ENCODE data around the gene ACKR4.
"Not testable (repeated sequence)": the region's sequence is repeated elsewhere in the genome, so short reads cannot be mapped to it uniquely, and the experiment has no call there.

ACKR4 gene

GRCh38 chr3:132569153-132569552, 27.9 kb upstream of the ACKR4 start:
- H3K9me3 Mint-ChIP-seq: no peaks in the 10 kb centered on the region
- DNase-seq: no peak
- CTCF ChIA-PET: no interaction called here
- no peak overlapping the region for H3K4me3 Mint-ChIP-seq
- H3K27ac Mint-ChIP-seq: no peak overlapping the region
- peaks cover 1% of the 10 kb centered on the region for H3K36me3 Mint-ChIP-seq
- H3K4me1 Mint-ChIP-seq: no peaks in the 10 kb centered on the region
- no peaks in the 10 kb centered on the region for H3K27me3 Mint-ChIP-seq

GRCh38 chr3:132569580-132569979, 27.5 kb upstream of the ACKR4 start:
- Mint-ChIP-seq H3K27me3 (no peaks in the 10 kb centered on the region), H3K4me3 (no peak overlapping the region), H3K27ac (no peak overlapping the region), H3K4me1 (no peaks in the 10 kb centered on the region), H3K36me3 (peaks cover 1% of the 10 kb centered on the region), H3K9me3 (no peaks in the 10 kb centered on the region)
- DNase-seq: no peak
- CTCF ChIA-PET: no interaction called here

GRCh38 chr3:132570016-132570415, 27.1 kb upstream of the ACKR4 start:
- Mint-ChIP-seq H3K9me3 (no peaks in the 10 kb centered on the region), H3K27me3 (no peaks in the 10 kb centered on the region), H3K4me1 (no peaks in the 10 kb centered on the region), H3K4me3 (no peak overlapping the region), H3K36me3 (peaks cover 1% of the 10 kb centered on the region), H3K27ac (no peak overlapping the region)
- DNase-seq: no peak
- CTCF ChIA-PET: no interaction called here

GRCh38 chr3:132573797-132574211, 23.3 kb upstream of the ACKR4 start:
- Mint-ChIP-seq H3K4me1 (no peaks in the 10 kb centered on the region), H3K4me3 (no peak overlapping the region), H3K27me3 (no peaks in the 10 kb centered on the region), H3K27ac (no peak overlapping the region), H3K9me3 (no peaks in the 10 kb centered on the region), H3K36me3 (peaks cover 1% of the 10 kb centered on the region)
- no peak for DNase-seq
- CTCF ChIA-PET: no interaction called here

- H3K4me3 Mint-ChIP-seq: no peak overlapping the region
- no peak for DNase-seq
- H3K4me1 Mint-ChIP-seq: no peaks in the 10 kb centered on the region
- H3K36me3 Mint-ChIP-seq: peaks cover 1% of the 10 kb centered on the region
- CTCF ChIA-PET: no interaction called here
- no peak overlapping the region for H3K27ac Mint-ChIP-seq
- no peaks in the 10 kb centered on the region for H3K27me3 Mint-ChIP-seq
- H3K9me3 Mint-ChIP-seq: no peaks in the 10 kb centered on the region
Observed at GRCh38 chr3:132587401-132587800, 9.7 kb upstream of the ACKR4 start.

- CTCF ChIA-PET: no interaction called here
- peaks cover 3% of the 10 kb centered on the region for H3K4me1 Mint-ChIP-seq
- H3K27ac Mint-ChIP-seq: no peak overlapping the region
- no peak for DNase-seq
- no peak overlapping the region for H3K4me3 Mint-ChIP-seq
- H3K9me3 Mint-ChIP-seq: no peaks in the 10 kb centered on the region
- H3K27me3 Mint-ChIP-seq: no peaks in the 10 kb centered on the region
- peaks cover 1% of the 10 kb centered on the region for H3K36me3 Mint-ChIP-seq
Observed at GRCh38 chr3:132592216-132592615, 4.9 kb upstream of the ACKR4 start.

GRCh38 chr3:132593241-132593946, 3.7 kb upstream of the ACKR4 start:
- H3K36me3 Mint-ChIP-seq: peaks cover 1% of the 10 kb centered on the region
- H3K4me1 Mint-ChIP-seq: peaks cover 3% of the 10 kb centered on the region
- H3K27ac Mint-ChIP-seq: no peak overlapping the region
- H3K4me3 Mint-ChIP-seq: no peak overlapping the region
- no peaks in the 10 kb centered on the region for H3K9me3 Mint-ChIP-seq
- no peak for DNase-seq
- no peaks in the 10 kb centered on the region for H3K27me3 Mint-ChIP-seq
- CTCF ChIA-PET: no interaction called here

GRCh38 chr3:132593947-132594323, 3.1 kb upstream of the ACKR4 start:
- Mint-ChIP-seq H3K36me3 (peaks cover 5% of the 10 kb centered on the region), H3K9me3 (no peaks in the 10 kb centered on the region), H3K27me3 (no peaks in the 10 kb centered on the region), H3K4me3 (no peak overlapping the region), H3K27ac (no peak overlapping the region), H3K4me1 (peaks cover 3% of the 10 kb centered on the region)
- DNase-seq: no peak
- CTCF ChIA-PET: no interaction called here

GRCh38 chr3:132594498-132594897, 2.6 kb upstream of the ACKR4 start:
- Mint-ChIP-seq H3K4me1 (peaks cover 3% of the 10 kb centered on the region), H3K27me3 (no peaks in the 10 kb centered on the region), H3K4me3 (no peak overlapping the region), H3K36me3 (peaks cover 5% of the 10 kb centered on the region), H3K9me3 (no peaks in the 10 kb centered on the region), H3K27ac (no peak overlapping the region)
- CTCF ChIA-PET: no interaction called here
- no peak for DNase-seq

- Mint-ChIP-seq H3K4me1 (peaks cover 3% of the 10 kb centered on the region), H3K9me3 (no peaks in the 10 kb centered on the region), H3K36me3 (peaks cover 5% of the 10 kb centered on the region), H3K27ac (no peak overlapping the region), H3K27me3 (no peaks in the 10 kb centered on the region), H3K4me3 (no peak overlapping the region)
- no peak for DNase-seq
- CTCF ChIA-PET: no interaction called here
Observed at GRCh38 chr3:132595014-132595413, 2.1 kb upstream of the ACKR4 start.

GRCh38 chr3:132596326-132596725, 744 bp upstream of the ACKR4 start:
- no peaks in the 10 kb centered on the region for H3K27me3 Mint-ChIP-seq
- no peaks in the 10 kb centered on the region for H3K9me3 Mint-ChIP-seq
- H3K36me3 Mint-ChIP-seq: peaks cover 3% of the 10 kb centered on the region
- H3K4me3 Mint-ChIP-seq: no peak overlapping the region
- DNase-seq: no peak
- CTCF ChIA-PET: no interaction called here
- no peak overlapping the region for H3K27ac Mint-ChIP-seq
- H3K4me1 Mint-ChIP-seq: peaks cover 3% of the 10 kb centered on the region

- no peaks in the 10 kb centered on the region for H3K27me3 Mint-ChIP-seq
- H3K9me3 Mint-ChIP-seq: no peaks in the 10 kb centered on the region
- H3K27ac Mint-ChIP-seq: no peak overlapping the region
- no peak overlapping the region for H3K4me3 Mint-ChIP-seq
- H3K36me3 Mint-ChIP-seq: peaks cover 3% of the 10 kb centered on the region
- CTCF ChIA-PET: no interaction called here
- DNase-seq: no peak
- peaks cover 3% of the 10 kb centered on the region for H3K4me1 Mint-ChIP-seq
Observed at GRCh38 chr3:132597660-132598059, 590 bp downstream of the ACKR4 start.

- Mint-ChIP-seq H3K36me3 (peaks cover 3% of the 10 kb centered on the region), H3K27me3 (no peaks in the 10 kb centered on the region), H3K9me3 (no peaks in the 10 kb centered on the region), H3K27ac (no peak overlapping the region), H3K4me3 (no peak overlapping the region), H3K4me1 (peaks cover 3% of the 10 kb centered on the region)
- CTCF ChIA-PET: no interaction called here
- no peak for DNase-seq
Observed at GRCh38 chr3:132598181-132598580, 1.1 kb downstream of the ACKR4 start.

- CTCF ChIA-PET, H3K27ac Mint-ChIP-seq, H3K9me3 Mint-ChIP-seq, H3K4me1 Mint-ChIP-seq, H3K4me3 Mint-ChIP-seq, H3K27me3 Mint-ChIP-seq, H3K36me3 Mint-ChIP-seq, DNase-seq: not testable (repeated sequence)
Observed at GRCh38 chr3:132600614-132601013, 3.5 kb downstream of the ACKR4 start.

GRCh38 chr3:132605374-132605792, 8.3 kb downstream of the ACKR4 start:
- Mint-ChIP-seq H3K27ac (no peak overlapping the region), H3K36me3 (peaks cover 12% of the 10 kb centered on the region), H3K9me3 (no peaks in the 10 kb centered on the region), H3K4me1 (no peaks in the 10 kb centered on the region), H3K27me3 (no peaks in the 10 kb centered on the region), H3K4me3 (no peak overlapping the region)
- DNase-seq: no peak
- CTCF ChIA-PET: no interaction called here

- H3K36me3 Mint-ChIP-seq: peaks cover 13% of the 10 kb centered on the region
Observed at GRCh38 chr3:132606085-132606484, 9.0 kb downstream of the ACKR4 start.

More at GRCh38 chr3:132606085-132606484, 9.0 kb downstream of the ACKR4 start:
- Mint-ChIP-seq H3K27me3 (no peaks in the 10 kb centered on the region), H3K9me3 (no peaks in the 10 kb centered on the region), H3K27ac (no peak overlapping the region), H3K4me1 (no peaks in the 10 kb centered on the region), H3K4me3 (no peak overlapping the region)
- no peak for DNase-seq
- CTCF ChIA-PET: no interaction called here
